GM23338 (cell line): ENCODE results near the gene SLC41A3.

Source experiments
- CREB1 ChIP-seq: fragments of 250-450 bp; sonication (Bioruptor Pico); IDR thresholded peaks from 2 replicates; pipeline ENCODE4 v1.5.0; 2020; ENCODE audit warnings: low read depth, mild to moderate bottlenecking, moderate library complexity
- EZH2 ChIP-seq: fragments of 200-600 bp; sonication (generic); IDR thresholded peaks from one replicate; pipeline ENCODE4 v1.8.0; 2017; ENCODE audit warnings: antibody characterized with exemption, mild to moderate bottlenecking, low read depth; ENCODE audit not compliant: unreplicated experiment
- EZH2phosphoT487 ChIP-seq: fragments of 200-600 bp; sonication (generic); IDR thresholded peaks from one replicate; pipeline ENCODE4 v1.8.1; 2018; ENCODE audit warnings: antibody characterized with exemption; ENCODE audit not compliant: unreplicated experiment
- JUNB ChIP-seq: IDR thresholded peaks from one replicate; pipeline ENCODE4 v1.6.1; 2016; ENCODE audit warnings: antibody characterized with exemption; ENCODE audit not compliant: unreplicated experiment
- NANOG ChIP-seq: IDR thresholded peaks from 2 replicates; pipeline ENCODE4 v1.6.1; 2016; ENCODE audit warnings: antibody characterized with exemption, borderline replicate concordance
- POLR2AphosphoS5 ChIP-seq: IDR thresholded peaks from 2 replicates; pipeline ENCODE4 v1.6.1; 2016; ENCODE audit warnings: antibody characterized with exemption, low read depth
- REST ChIP-seq: IDR thresholded peaks from one replicate; pipeline ENCODE4 v1.6.1; 2018; ENCODE audit warnings: antibody characterized with exemption; ENCODE audit not compliant: unreplicated experiment
- STAT1 ChIP-seq: IDR thresholded peaks from one replicate; pipeline ENCODE4 v1.6.1; 2016; ENCODE audit warnings: antibody characterized with exemption; ENCODE audit not compliant: unreplicated experiment
- ZNF114 ChIP-seq: fragments of 250-450 bp; sonication (Bioruptor Pico); IDR thresholded peaks from 2 replicates; pipeline ENCODE4 v1.5.0; 2020; ENCODE audit warnings: mild to moderate bottlenecking, moderate library complexity
- ZNF331 ChIP-seq: fragments of 250-450 bp; sonication (Bioruptor Pico); IDR thresholded peaks from 2 replicates; pipeline ENCODE4 v1.5.0; 2020; ENCODE audit warnings: low read depth, mild to moderate bottlenecking, moderate library complexity
- ZNF462 ChIP-seq: fragments of 250-450 bp; sonication (Bioruptor Pico); IDR thresholded peaks from 2 replicates; pipeline ENCODE4 v1.5.0; 2020; ENCODE audit warnings: mild to moderate bottlenecking, moderate library complexity
- TF ChIP-seq, protein P1 (sequence below), 2 experiments: fragments of 200-600 bp in 1 of 2; sonication (generic) in 1 of 2; conservative IDR thresholded peaks; 2 replicates each; pipeline versions ENCODE4 v1.5.1 to v1.6.1; 2016 to 2017; ENCODE audit warnings: antibody characterized with exemption in 2 of 2, low read depth in 2 of 2, mild to moderate bottlenecking in 2 of 2, moderate library complexity in 1 of 2
- TF ChIP-seq, protein P2 (sequence below): IDR thresholded peaks from 2 replicates; pipeline ENCODE4 v1.6.1; 2016; ENCODE audit warnings: antibody characterized with exemption

GRCh38 chr3:126126286-126126685 lies 42.4 kb upstream of the SLC41A3 start:
- TF ChIP-seq, protein P1, sequence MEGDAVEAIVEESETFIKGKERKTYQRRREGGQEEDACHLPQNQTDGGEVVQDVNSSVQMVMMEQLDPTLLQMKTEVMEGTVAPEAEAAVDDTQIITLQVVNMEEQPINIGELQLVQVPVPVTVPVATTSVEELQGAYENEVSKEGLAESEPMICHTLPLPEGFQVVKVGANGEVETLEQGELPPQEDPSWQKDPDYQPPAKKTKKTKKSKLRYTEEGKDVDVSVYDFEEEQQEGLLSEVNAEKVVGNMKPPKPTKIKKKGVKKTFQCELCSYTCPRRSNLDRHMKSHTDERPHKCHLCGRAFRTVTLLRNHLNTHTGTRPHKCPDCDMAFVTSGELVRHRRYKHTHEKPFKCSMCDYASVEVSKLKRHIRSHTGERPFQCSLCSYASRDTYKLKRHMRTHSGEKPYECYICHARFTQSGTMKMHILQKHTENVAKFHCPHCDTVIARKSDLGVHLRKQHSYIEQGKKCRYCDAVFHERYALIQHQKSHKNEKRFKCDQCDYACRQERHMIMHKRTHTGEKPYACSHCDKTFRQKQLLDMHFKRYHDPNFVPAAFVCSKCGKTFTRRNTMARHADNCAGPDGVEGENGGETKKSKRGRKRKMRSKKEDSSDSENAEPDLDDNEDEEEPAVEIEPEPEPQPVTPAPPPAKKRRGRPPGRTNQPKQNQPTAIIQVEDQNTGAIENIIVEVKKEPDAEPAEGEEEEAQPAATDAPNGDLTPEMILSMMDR (conservative IDR thresholded peaks at IDR 0.05; ENCODE audit: low read depth in 2 of 2), result no peak
- TF ChIP-seq EZH2 (no peak), POLR2AphosphoS5 (no peak), ZNF114 (no peak), EZH2phosphoT487 (no peak), JUNB (no peak), REST (no peak), ZNF331 (CRISPR knock-in tag) (no peak), CREB1 (CRISPR knock-in tag) (no peak), STAT1 (no peak), NANOG (no peak), ZNF462 (no peak)
- TF ChIP-seq, protein P2, sequence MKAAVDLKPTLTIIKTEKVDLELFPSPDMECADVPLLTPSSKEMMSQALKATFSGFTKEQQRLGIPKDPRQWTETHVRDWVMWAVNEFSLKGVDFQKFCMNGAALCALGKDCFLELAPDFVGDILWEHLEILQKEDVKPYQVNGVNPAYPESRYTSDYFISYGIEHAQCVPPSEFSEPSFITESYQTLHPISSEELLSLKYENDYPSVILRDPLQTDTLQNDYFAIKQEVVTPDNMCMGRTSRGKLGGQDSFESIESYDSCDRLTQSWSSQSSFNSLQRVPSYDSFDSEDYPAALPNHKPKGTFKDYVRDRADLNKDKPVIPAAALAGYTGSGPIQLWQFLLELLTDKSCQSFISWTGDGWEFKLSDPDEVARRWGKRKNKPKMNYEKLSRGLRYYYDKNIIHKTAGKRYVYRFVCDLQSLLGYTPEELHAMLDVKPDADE, result no peak
